GM23248 (cell line): ENCODE results near the gene CDH1. TPM values are rescaled to one million over a fixed set of nuclear protein-coding genes. Genes with fewer than 3 reads are reported as not detected.

Experiments used
- DNase-seq: peaks from one replicate; pipeline ENCODE4 v3.0.0-alpha.2; 2015
- H2AFZ ChIP-seq: fragments of 200-600 bp; sonication (generic); 2 replicates; pipeline ENCODE4 v1.6.1; 2016; ENCODE audit warnings: antibody characterized with exemption
- H3F3A ChIP-seq: fragments of 200-600 bp; sonication (generic); 2 replicates; pipeline ENCODE4 v1.6.1; 2016; ENCODE audit warnings: mild to moderate bottlenecking, antibody characterized with exemption, mixed run types; ENCODE audit not compliant: insufficient read depth
- H3K27ac ChIP-seq: fragments of 200-600 bp; sonication (generic); 2 replicates; pipeline ENCODE4 v1.5.1; 2016; ENCODE audit warnings: mild to moderate bottlenecking
- H3K27me3 ChIP-seq: fragments of 200-600 bp; sonication (generic); replicated peaks from 2 replicates; pipeline ENCODE4 v1.6.1; 2016; ENCODE audit warnings: mild to moderate bottlenecking; ENCODE audit not compliant: insufficient read depth
- H3K36me3 ChIP-seq: fragments of 200-600 bp; sonication (generic); 2 replicates; pipeline ENCODE4 v1.6.1; 2016; ENCODE audit warnings: low read depth, mild to moderate bottlenecking
- H3K4me1 ChIP-seq: fragments of 200-600 bp; sonication (generic); 2 replicates; pipeline ENCODE4 v1.6.1; 2016; ENCODE audit warnings: mild to moderate bottlenecking; ENCODE audit not compliant: insufficient read depth
- H3K4me2 ChIP-seq: fragments of 200-600 bp; sonication (generic); one replicate; pipeline ENCODE4 v1.6.1; 2016; ENCODE audit warnings: mild to moderate bottlenecking; ENCODE audit not compliant: unreplicated experiment
- H3K4me3 ChIP-seq: fragments of 200-600 bp; sonication (generic); 2 replicates; pipeline ENCODE4 v1.5.1; 2016; ENCODE audit warnings: mild to moderate bottlenecking
- H3K79me2 ChIP-seq: fragments of 200-600 bp; sonication (generic); 2 replicates; pipeline ENCODE4 v1.6.1; 2016; ENCODE audit warnings: mild to moderate bottlenecking; ENCODE audit not compliant: insufficient read depth
- H3K9ac ChIP-seq: fragments of 200-600 bp; sonication (generic); 2 replicates; pipeline ENCODE4 v1.6.1; 2016; ENCODE audit warnings: mild to moderate bottlenecking
- H3K9me2 ChIP-seq: fragments of 200-600 bp; sonication (generic); 2 replicates; pipeline ENCODE4 v1.6.1; 2016; ENCODE audit warnings: mixed run types, mild to moderate bottlenecking, moderate library complexity; ENCODE audit not compliant: insufficient read depth
- H3K9me3 ChIP-seq: fragments of 200-600 bp; sonication (generic); one replicate; pipeline ENCODE4 v1.6.1; 2017; ENCODE audit warnings: low read depth
- H4K20me1 ChIP-seq: fragments of 200-600 bp; sonication (generic); 2 replicates; pipeline ENCODE4 v1.6.0; 2016; ENCODE audit not compliant: insufficient read depth
- EZH2 ChIP-seq: fragments of 200-600 bp; sonication (generic); IDR thresholded peaks from 2 replicates; pipeline ENCODE4 v1.6.1; 2018; ENCODE audit warnings: antibody characterized with exemption, mild to moderate bottlenecking; ENCODE audit not compliant: insufficient read depth, poor library complexity, severe bottlenecking
- EZH2phosphoT487 ChIP-seq: fragments of 200-600 bp; sonication (generic); IDR thresholded peaks from 2 replicates; pipeline ENCODE4 v1.6.1; 2018; ENCODE audit warnings: antibody characterized with exemption, moderate library complexity, mild to moderate bottlenecking, low read depth; ENCODE audit not compliant: insufficient read depth
- WGBS, 2 experiments: methylation state at CpG; one replicate each; pipeline ENCODE4 v1.1.6; 2015 to 2017; ENCODE audit warnings: low lambda C conversion rate in 2 of 2, low coverage in 1 of 2; ENCODE audit errors: missing lambda C conversion rate in 2 of 2; 5-methylcytosine and 5-hydroxymethylcytosine counted together
- in situ Hi-C: fragments of 300-500 bp; cut with MboI; formaldehyde crosslinking; loops from 2 replicates; pipeline ENCODE4 v1.15.0; 2020
- polyA plus RNA-seq: library from polyadenylated mRNA; unstranded; fragments of >200 nt; fragmentation: Nextera tagmentation; extraction: Ambion mirVana; gene quantifications from 2 replicates; pipeline ENCODE4 v1.2.1, GENCODE V29; 2016
- total RNA-seq: library from RNA; depleted of rRNA; stranded (reverse); fragments of >200 nt; shearing (Covaris generic); gene quantifications from 2 replicates; pipeline ENCODE4 v1.2.3, GENCODE V29; 2014

CDH1 gene
- total and polyA plus RNA-seq, 2 experiments from 2014 or later, result 0.04 TPM; not detected in 1

DNA sequence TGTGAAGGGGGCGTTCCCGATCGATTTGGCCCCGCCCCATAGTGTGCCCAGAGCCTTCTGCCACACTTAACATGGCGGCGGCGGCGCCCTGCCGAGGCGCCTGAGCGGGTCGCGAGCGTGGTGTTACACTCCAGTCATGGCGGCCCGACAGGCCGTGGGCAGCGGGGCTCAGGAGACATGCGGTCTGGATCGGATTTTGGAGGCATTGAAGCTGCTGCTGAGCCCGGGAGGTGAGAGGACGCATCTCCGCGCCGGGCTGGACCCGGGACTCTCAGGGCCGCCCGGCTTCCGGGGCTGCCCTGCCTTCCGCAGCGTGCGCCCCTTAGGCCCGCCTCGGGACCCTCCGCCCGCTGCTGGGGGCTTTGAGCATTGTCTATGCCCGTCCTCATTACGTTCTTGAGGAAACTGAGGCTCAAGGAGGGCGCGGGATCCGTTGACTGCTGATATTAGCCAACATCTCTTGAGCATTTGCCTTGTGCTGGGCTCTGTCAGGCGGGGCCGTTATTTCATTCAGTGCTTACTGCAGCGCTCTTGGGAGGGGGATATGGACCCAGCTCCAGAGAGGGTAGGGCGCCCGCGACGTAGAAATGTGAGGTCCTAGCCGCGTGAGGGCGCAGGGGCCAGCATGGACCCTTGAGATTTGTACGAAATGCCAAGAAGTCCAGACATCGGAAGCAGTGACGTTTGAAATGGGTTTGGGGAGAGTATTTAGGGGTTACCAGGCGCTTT, 106.6 kb downstream of the CDH1 start, which contains the start of gene TANGO6:
Gene TANGO6, plus strand, starts transcription at position 50 of the 729 bp plus-strand sequence. Its CDS starts 87 bp downstream, at position 137.
- Histone ChIP-seq H3K27me3 (no peaks in the 10 kb centered on the region), H3K4me1 (peaks cover 5% of the 10 kb centered on the region; the same call in 1 of the 2 replicates), H3K79me2 (peaks cover 7% of the 10 kb centered on the region), H2AFZ (peak within 1 kb of the TSS; percentile 92), H3K9me3 (no peaks in the 10 kb centered on the region), H3K4me3 (peak within 1 kb of the TSS; percentile 85), H3F3A (no peaks in the 10 kb centered on the region), H4K20me1 (no peaks in the 10 kb centered on the region), H3K36me3 (no peaks in the 10 kb centered on the region), H3K9ac (peak within 1 kb of the TSS; percentile 84), H3K9me2 (no peaks in the 10 kb centered on the region), H3K27ac (peak within 1 kb of the TSS; percentile 28), H3K4me2 (peak within 1 kb of the TSS; percentile 98)
- DNase-seq, result peak; percentile 89
- in situ Hi-C loops, result no loop called here
- TF ChIP-seq EZH2, result no peak
- TF ChIP-seq EZH2phosphoT487, result no peak
- 1% methylated on average over 40 to 52 of the region's 55 CpGs for WGBS, 2 experiments

DNA sequence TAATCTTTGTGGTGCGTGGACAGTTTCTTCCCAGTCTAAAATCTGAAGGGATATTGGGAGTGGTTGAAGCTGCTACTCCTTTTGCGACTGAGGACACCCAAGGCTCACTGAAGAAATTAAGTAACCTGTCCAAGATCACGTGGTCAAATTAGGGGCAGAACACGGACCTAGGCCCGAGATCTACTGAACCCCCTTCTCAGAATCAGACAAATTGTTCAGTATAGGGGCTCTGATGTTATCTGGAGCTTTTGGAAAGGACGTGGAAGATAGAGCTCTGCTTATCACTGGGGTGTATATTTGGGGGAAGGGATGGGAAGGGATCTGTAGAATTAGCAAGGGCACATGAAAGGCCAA, 107.1 kb downstream of the CDH1 start:
- peak overlapping the region; percentile 85 for H3K4me3 ChIP-seq
- peaks cover 5% of the 10 kb centered on the region; the same call in 1 of the 2 replicates for H3K4me1 ChIP-seq
- 0 to 4% methylated on average over 6 of the region's 6 CpGs for WGBS, 2 experiments
- no peaks in the 10 kb centered on the region for H3K9me3 ChIP-seq
- no peak for TF ChIP-seq EZH2phosphoT487
- TF ChIP-seq EZH2, result no peak
- peak overlapping the region; percentile 84 for H3K9ac ChIP-seq
- DNase-seq, result no peak
- peaks cover 11% of the 10 kb centered on the region for H3K79me2 ChIP-seq
- in situ Hi-C loops, result no loop called here
- H3K36me3 ChIP-seq, result no peaks in the 10 kb centered on the region
- no peaks in the 10 kb centered on the region for H4K20me1 ChIP-seq
- H2AFZ ChIP-seq, result peak overlapping the region; percentile 92
- no peaks in the 10 kb centered on the region for H3F3A ChIP-seq
- H3K27me3 ChIP-seq, result no peaks in the 10 kb centered on the region
- peak overlapping the region; percentile 28 for H3K27ac ChIP-seq
- no peaks in the 10 kb centered on the region for H3K9me2 ChIP-seq
- peak overlapping the region; percentile 98 for H3K4me2 ChIP-seq

DNA sequence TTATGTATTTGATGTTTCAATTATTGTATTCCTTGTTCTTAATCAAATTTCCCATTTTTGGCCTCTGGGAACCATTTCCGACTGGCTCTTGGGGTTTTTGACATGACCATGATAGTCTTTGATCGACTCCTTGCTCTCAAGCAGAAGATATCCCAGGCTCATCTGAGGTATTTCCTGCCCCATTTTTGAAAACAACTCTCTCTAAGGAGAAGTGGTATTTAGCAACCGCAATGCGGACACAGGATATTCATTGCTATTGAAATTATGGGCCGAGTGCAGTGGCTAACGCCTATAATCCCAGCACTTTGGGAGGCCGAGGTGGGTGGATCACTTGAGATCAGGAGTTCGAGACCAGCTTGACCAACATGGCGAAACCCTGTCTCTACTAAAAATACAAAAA, 111.7 kb downstream of the CDH1 start:
- H3K79me2 ChIP-seq, result peaks cover 46% of the 10 kb centered on the region
- H3K36me3 ChIP-seq, result no peaks in the 10 kb centered on the region
- H3K9me2 ChIP-seq, result no peaks in the 10 kb centered on the region
- H3K9ac ChIP-seq, result no peak overlapping the region
- no peaks in the 10 kb centered on the region for H4K20me1 ChIP-seq
- in situ Hi-C loops, result no loop called here
- no peak overlapping the region for H3K27ac ChIP-seq
- no peak for DNase-seq
- no peaks in the 10 kb centered on the region for H3F3A ChIP-seq
- WGBS, 2 experiments, result 96 to 98% methylated on average over 9 of the region's 9 CpGs
- H3K4me2 ChIP-seq, result no peak overlapping the region
- H3K27me3 ChIP-seq, result no peaks in the 10 kb centered on the region
- H3K4me3 ChIP-seq, result no peak overlapping the region
- no peak for TF ChIP-seq EZH2phosphoT487
- no peak for TF ChIP-seq EZH2
- H3K9me3 ChIP-seq, result no peaks in the 10 kb centered on the region
- H3K4me1 ChIP-seq, result peaks cover 5% of the 10 kb centered on the region; the same call in 1 of the 2 replicates
- no peak overlapping the region for H2AFZ ChIP-seq

DNA sequence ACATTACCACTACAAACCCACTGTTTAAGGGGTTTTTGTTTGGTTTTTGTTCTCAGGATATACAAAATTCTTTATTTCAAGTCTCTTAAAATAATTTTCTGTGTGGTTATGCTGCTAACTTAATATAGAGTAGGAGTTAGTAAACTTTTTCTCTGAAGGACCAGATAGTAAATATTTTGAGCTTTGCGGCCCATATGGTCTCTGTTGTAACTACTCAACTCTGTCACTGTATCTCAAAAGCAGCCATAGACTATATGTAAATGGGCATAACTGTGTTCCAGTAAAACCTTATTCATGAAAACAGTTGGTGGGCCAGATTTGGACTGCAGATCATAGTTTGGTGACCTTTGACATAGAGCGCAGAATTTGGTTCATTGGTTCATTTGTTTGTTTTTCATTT, 113.4 kb downstream of the CDH1 start:
- Histone ChIP-seq H3F3A (no peaks in the 10 kb centered on the region), H3K27ac (no peak overlapping the region), H4K20me1 (no peaks in the 10 kb centered on the region), H3K9ac (no peak overlapping the region), H3K9me3 (no peaks in the 10 kb centered on the region), H3K4me3 (no peak overlapping the region), H3K27me3 (no peaks in the 10 kb centered on the region), H3K9me2 (no peaks in the 10 kb centered on the region), H3K36me3 (no peaks in the 10 kb centered on the region), H3K4me1 (no peaks in the 10 kb centered on the region), H3K79me2 (peaks cover 49% of the 10 kb centered on the region), H2AFZ (no peak overlapping the region), H3K4me2 (no peak overlapping the region)
- no peak for DNase-seq
- in situ Hi-C loops, result no loop called here
- TF ChIP-seq EZH2, result no peak
- TF ChIP-seq EZH2phosphoT487, result no peak
- WGBS, 2 experiments, result 98 to 100% methylated on average over 2 of the region's 2 CpGs

GRCh38 chr16:68851601-68852000, 114.5 kb downstream of the CDH1 start:
- DNase-seq, result no peak
- no peaks in the 10 kb centered on the region for H3K4me1 ChIP-seq
- H3K27me3 ChIP-seq, result no peaks in the 10 kb centered on the region
- H3K36me3 ChIP-seq, result no peaks in the 10 kb centered on the region
- no peak overlapping the region for H3K4me2 ChIP-seq
- TF ChIP-seq EZH2, result no peak
- no peak overlapping the region for H3K27ac ChIP-seq
- no peaks in the 10 kb centered on the region for H3K9me2 ChIP-seq
- no peak overlapping the region for H3K9ac ChIP-seq
- H2AFZ ChIP-seq, result no peak overlapping the region
- H3K4me3 ChIP-seq, result no peak overlapping the region
- no peaks in the 10 kb centered on the region for H3K9me3 ChIP-seq
- H4K20me1 ChIP-seq, result no peaks in the 10 kb centered on the region
- WGBS, 2 experiments, result 97 to 98% methylated on average over 2 of the region's 2 CpGs
- in situ Hi-C loops, result no loop called here
- H3K79me2 ChIP-seq, result peaks cover 49% of the 10 kb centered on the region
- H3F3A ChIP-seq, result no peaks in the 10 kb centered on the region
